SK-N-SH treated with all-trans-retinoic acid at 6 μM for 48 hours (cell line): ENCODE data around the gene EIF4G1.

ENCODE experiments used
- ATAC-seq: fragments of 200-7000 bp; cut with Tn5 transposase; 3 replicates; pipeline ENCODE4 v1.9.1; 2020; ENCODE audit warnings: mild to moderate bottlenecking, moderate library complexity
- BACH2 ChIP-seq: fragments of 250-450 bp; sonication (Bioruptor Pico); IDR thresholded peaks from 2 replicates; pipeline ENCODE4 v1.9.0; 2021; ENCODE audit warnings: mild to moderate bottlenecking, borderline replicate concordance
- CREB5 ChIP-seq: fragments of 250-450 bp; sonication (Bioruptor Pico); IDR thresholded peaks from 2 replicates; pipeline ENCODE4 v1.5.1; 2020; ENCODE audit warnings: low read depth, mild to moderate bottlenecking, moderate library complexity
- CSDC2 ChIP-seq: fragments of 250-450 bp; sonication (Bioruptor Pico); IDR thresholded peaks from 2 replicates; pipeline ENCODE4 v1.5.0; 2020; ENCODE audit warnings: mild to moderate bottlenecking, moderate library complexity
- CSRNP3 ChIP-seq: fragments of 250-450 bp; sonication (Bioruptor Pico); IDR thresholded peaks from 2 replicates; pipeline ENCODE4 v1.5.1; 2021; ENCODE audit warnings: mild to moderate bottlenecking, moderate library complexity
- ESRRG ChIP-seq: fragments of 250-450 bp; sonication (Bioruptor Pico); IDR thresholded peaks from 2 replicates; pipeline ENCODE4 v1.6.1; 2021; ENCODE audit warnings: mild to moderate bottlenecking
- GLIS3 ChIP-seq: fragments of 250-450 bp; sonication (Bioruptor Pico); IDR thresholded peaks from 2 replicates; pipeline ENCODE4 v1.5.0; 2020; ENCODE audit warnings: mild to moderate bottlenecking, moderate library complexity
- ISL1 ChIP-seq: fragments of 250-450 bp; sonication (Bioruptor Pico); IDR thresholded peaks from 2 replicates; pipeline ENCODE4 v2.1.2; 2022; ENCODE audit warnings: mild to moderate bottlenecking, moderate library complexity
- OSR1 ChIP-seq: fragments of 250-450 bp; sonication (Bioruptor Pico); IDR thresholded peaks from 2 replicates; pipeline ENCODE4 v1.8.0; 2022; ENCODE audit warnings: moderate library complexity, mild to moderate bottlenecking, inconsistent platforms
- PATZ1 ChIP-seq: fragments of 250-450 bp; sonication (Bioruptor Pico); IDR thresholded peaks from 2 replicates; pipeline ENCODE4 v1.8.0; 2020; ENCODE audit warnings: mild to moderate bottlenecking, moderate library complexity, borderline replicate concordance
- RARB ChIP-seq: fragments of 250-450 bp; sonication (Bioruptor Pico); IDR thresholded peaks from 2 replicates; pipeline ENCODE4 v1.8.0; 2021; ENCODE audit warnings: mild to moderate bottlenecking, moderate library complexity
- TCF4 ChIP-seq: fragments of 250-450 bp; sonication (Bioruptor Pico); IDR thresholded peaks from 2 replicates; pipeline ENCODE4 v1.8.0; 2021; ENCODE audit warnings: mild to moderate bottlenecking, moderate library complexity, borderline replicate concordance
- TOX ChIP-seq: fragments of 250-450 bp; sonication (Bioruptor Pico); IDR thresholded peaks from 2 replicates; pipeline ENCODE4 v1.8.0; 2021; ENCODE audit warnings: mild to moderate bottlenecking, moderate library complexity, borderline replicate concordance
- TSHZ2 ChIP-seq: fragments of 250-450 bp; sonication (Bioruptor Pico); IDR thresholded peaks from 2 replicates; pipeline ENCODE4 v1.5.0; 2020; ENCODE audit warnings: mild to moderate bottlenecking, moderate library complexity
- ZC3H10 ChIP-seq: fragments of 250-450 bp; sonication (Bioruptor Pico); IDR thresholded peaks from 2 replicates; pipeline ENCODE4 v1.5.1; 2021; ENCODE audit warnings: mild to moderate bottlenecking, moderate library complexity
- ZFP3 ChIP-seq: fragments of 250-450 bp; sonication (Bioruptor Pico); IDR thresholded peaks from 2 replicates; pipeline ENCODE4 v1.5.0; 2020; ENCODE audit warnings: mild to moderate bottlenecking, moderate library complexity
- ZFP30 ChIP-seq: fragments of 450-650 bp; formaldehyde crosslinking; IDR thresholded peaks from 2 replicates; pipeline ENCODE4 v1.5.0; 2022; ENCODE audit warnings: mild to moderate bottlenecking, moderate library complexity
- ZNF565 ChIP-seq: fragments of 450-650 bp; formaldehyde crosslinking; conservative IDR thresholded peaks from 2 replicates; pipeline ENCODE4 v1.5.0; 2020; ENCODE audit warnings: low read depth, mild to moderate bottlenecking, moderate library complexity
- ZNF70 ChIP-seq: fragments of 450-650 bp; formaldehyde crosslinking; IDR thresholded peaks from 2 replicates; pipeline ENCODE4 v1.5.0; 2020; ENCODE audit warnings: mild to moderate bottlenecking, moderate library complexity
- ZNF8 ChIP-seq: fragments of 450-650 bp; formaldehyde crosslinking; IDR thresholded peaks from 2 replicates; pipeline ENCODE4 v1.5.0; 2020; ENCODE audit warnings: mild to moderate bottlenecking, moderate library complexity
- TF ChIP-seq, protein P1 (sequence below): fragments of 250-450 bp; sonication (Bioruptor Pico); IDR thresholded peaks from 2 replicates; pipeline ENCODE4 v1.8.0; 2021; ENCODE audit warnings: low read depth, mild to moderate bottlenecking, moderate library complexity, borderline replicate concordance

EIF4G1 gene

GRCh38 chr3:184384342-184384741 lies 69.9 kb downstream of the EIF4G1 start:
- TF ChIP-seq ZFP3 (CRISPR knock-in tag) (no peak), OSR1 (CRISPR knock-in tag) (no peak), CREB5 (no peak), TSHZ2 (CRISPR knock-in tag) (no peak), GLIS3 (no peak), ZNF565 (CRISPR knock-in tag) (no peak), ISL1 (CRISPR knock-in tag) (no peak), CSRNP3 (CRISPR knock-in tag) (no peak), ZFP30 (CRISPR knock-in tag) (no peak), ZC3H10 (no peak), PATZ1 (CRISPR knock-in tag) (no peak), ZNF70 (no peak), RARB (CRISPR knock-in tag) (no peak), TCF4 (CRISPR knock-in tag) (no peak), ESRRG (CRISPR knock-in tag) (no peak), BACH2 (no peak), CSDC2 (CRISPR knock-in tag) (no peak), ZNF8 (CRISPR knock-in tag) (no peak), TOX (CRISPR knock-in tag) (no peak)
- TF ChIP-seq, protein P1, sequence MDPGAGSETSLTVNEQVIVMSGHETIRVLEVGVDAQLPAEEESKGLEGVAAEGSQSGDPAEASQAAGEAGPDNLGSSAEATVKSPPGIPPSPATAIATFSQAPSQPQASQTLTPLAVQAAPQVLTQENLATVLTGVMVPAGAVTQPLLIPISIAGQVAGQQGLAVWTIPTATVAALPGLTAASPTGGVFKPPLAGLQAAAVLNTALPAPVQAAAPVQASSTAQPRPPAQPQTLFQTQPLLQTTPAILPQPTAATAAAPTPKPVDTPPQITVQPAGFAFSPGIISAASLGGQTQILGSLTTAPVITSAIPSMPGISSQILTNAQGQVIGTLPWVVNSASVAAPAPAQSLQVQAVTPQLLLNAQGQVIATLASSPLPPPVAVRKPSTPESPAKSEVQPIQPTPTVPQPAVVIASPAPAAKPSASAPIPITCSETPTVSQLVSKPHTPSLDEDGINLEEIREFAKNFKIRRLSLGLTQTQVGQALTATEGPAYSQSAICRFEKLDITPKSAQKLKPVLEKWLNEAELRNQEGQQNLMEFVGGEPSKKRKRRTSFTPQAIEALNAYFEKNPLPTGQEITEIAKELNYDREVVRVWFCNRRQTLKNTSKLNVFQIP: no peak

More at GRCh38 chr3:184384342-184384741, 69.9 kb downstream of the EIF4G1 start:
- no peak for ATAC-seq
